GM12878 (cell line): ENCODE measurements around the gene MB21D2. TPM values are rescaled to one million over a fixed set of nuclear protein-coding genes. Genes with fewer than 3 reads are reported as not detected.
"Not testable (repeated sequence)": the region's sequence is repeated elsewhere in the genome, so short reads cannot be mapped to it uniquely, and the experiment has no call there.

Experiments
- ATAC-seq: fragments of 200-7000 bp; cut with Tn5 transposase; 3 replicates; pipeline ENCODE4 v1.9.1; 2020; ENCODE audit warnings: mild to moderate bottlenecking, moderate library complexity
- BruUV-seq: library from RNA; stranded (reverse); fragments of 400-500 nt; replicated peaks from 2 replicates; lab custom pipeline; 2021; lab: Mats Ljungman, UMichigan
- CTCF ChIA-PET: fragments of 300-600 bp; sonication (Branson Sonifier 250); formaldehyde crosslinking; extraction: SDS; loops from one replicate; lab custom pipeline; 2021; ENCODE audit warnings: inconsistent platforms; lab: Yijun Ruan, JAX
- POLR2A ChIA-PET: fragments of 350-600 bp; formaldehyde crosslinking; extraction: SDS; loops from one replicate; lab custom pipeline; 2021; ENCODE audit warnings: inconsistent platforms; lab: Charles Lee
- RAD21 ChIA-PET: fragments of 300-600 bp; sonication (Branson Sonifier 250); formaldehyde crosslinking; loops from one replicate; lab custom pipeline; 2023; ENCODE audit warnings: antibody characterized with exemption; ENCODE audit not compliant: unreplicated experiment; lab: Charles Lee
- SMC1A ChIA-PET: fragments of 300-600 bp; sonication (Branson Sonifier 250); formaldehyde crosslinking; loops from one replicate; lab custom pipeline; 2023; ENCODE audit not compliant: unreplicated experiment, uncharacterized antibody; lab: Charles Lee
- DNase-seq: peaks from one replicate; pipeline ENCODE4 v3.0.0-alpha.2; 2011; ENCODE audit warnings: low read depth, low spot score
- FAIRE-seq: peaks from 3 replicates; lab custom pipeline; 2011; peaks lifted over from hg19 to GRCh38; lab: Jason Lieb, UNC
- H2AFZ ChIP-seq: 2 replicates; pipeline ENCODE4 v1.6.0; 2011; ENCODE audit warnings: low read depth, low read length, control low read depth; ENCODE audit not compliant: control insufficient read depth
- H3K27ac ChIP-seq: 2 replicates; pipeline ENCODE4 v1.5.1; 2011; ENCODE audit warnings: control low read depth; ENCODE audit not compliant: control insufficient read depth, insufficient read depth
- H3K27me3 ChIP-seq, 2 experiments: replicated peaks in 1 of 2; 2 replicates each; pipeline versions ENCODE4 v1.6.0 to v1.6.1; 2011; ENCODE audit warnings: low read length in 1 of 2; ENCODE audit not compliant: control insufficient read depth in 2 of 2, insufficient read depth in 2 of 2
- H3K36me3 ChIP-seq, 2 experiments: 2 replicates each; pipeline ENCODE4 v1.5.1; 2011; ENCODE audit warnings: low read length in 1 of 2; ENCODE audit not compliant: control insufficient read depth in 2 of 2, insufficient read depth in 2 of 2
- H3K4me1 ChIP-seq: 2 replicates; pipeline ENCODE4 v1.6.1; 2011; ENCODE audit warnings: mild to moderate bottlenecking, low read length, moderate library complexity, mixed read lengths; ENCODE audit not compliant: control insufficient read depth, insufficient read depth
- H3K4me2 ChIP-seq: 2 replicates; pipeline ENCODE4 v1.6.0; 2011; ENCODE audit warnings: control low read depth; ENCODE audit not compliant: control insufficient read depth, insufficient read depth
- H3K4me3 ChIP-seq: fragments of 200-600 bp; sonication (generic); 2 replicates; pipeline ENCODE4 v1.5.1; 2016
- H3K79me2 ChIP-seq: 2 replicates; pipeline ENCODE4 v1.6.0; 2011; ENCODE audit warnings: low read length; ENCODE audit not compliant: control insufficient read depth, insufficient read depth
- H3K9ac ChIP-seq: 2 replicates; pipeline ENCODE4 v1.8.0; 2011; ENCODE audit warnings: low read length, control low read depth, mixed read lengths; ENCODE audit not compliant: control insufficient read depth, insufficient read depth
- H3K9me3 ChIP-seq: replicated peaks from 3 replicates; pipeline ENCODE4 v1.5.1; 2011; ENCODE audit warnings: mild to moderate bottlenecking, low read length; ENCODE audit not compliant: control insufficient read depth, insufficient read depth
- H4K20me1 ChIP-seq: 2 replicates; pipeline ENCODE4 v1.6.0; 2011; ENCODE audit not compliant: control insufficient read depth, insufficient read depth
- ASH2L ChIP-seq: fragments of 300-600, 200-600 bp; sonication (generic); IDR thresholded peaks from 2 replicates; pipeline ENCODE4 v1.6.1; 2017; ENCODE audit warnings: low read depth, mild to moderate bottlenecking, borderline replicate concordance
- BRCA1 ChIP-seq: IDR thresholded peaks from 2 replicates; pipeline ENCODE4 v1.6.1; 2011; ENCODE audit warnings: low read depth, low read length, improper control_type of control experiment
- POLR2A ChIP-seq: IDR thresholded peaks from 2 replicates; pipeline ENCODE4 v1.6.1; 2011; ENCODE audit warnings: low read depth, mild to moderate bottlenecking, low read length
- SIX5 ChIP-seq: IDR thresholded peaks from 2 replicates; pipeline ENCODE4 v1.6.1; 2011; ENCODE audit warnings: mild to moderate bottlenecking, low read depth, low read length, moderate library complexity; ENCODE audit not compliant: severe bottlenecking
- ZBED1 ChIP-seq: IDR thresholded peaks from 2 replicates; pipeline ENCODE4 v1.6.1; 2016; ENCODE audit warnings: borderline replicate concordance
- WGBS: methylation state at CpG from one replicate; pipeline ENCODE4 v1.1.6; 2016; ENCODE audit warnings: low lambda C conversion rate; ENCODE audit not compliant: insufficient replicate concordance, insufficient coverage; ENCODE audit errors: missing lambda C conversion rate; 5-methylcytosine and 5-hydroxymethylcytosine counted together
- in situ Hi-C: fragments of 300-500 bp; cut with MboI; formaldehyde crosslinking; loops from 9 replicates; pipeline ENCODE4 v1.14.3; 2018; ENCODE audit warnings: mixed read lengths
- intact Hi-C: fragments of 100-400 bp; cut with micrococcal nuclease; formaldehyde crosslinking; loops from one replicate; pipeline ENCODE4 v1.14.2; 2022; ENCODE audit not compliant: unreplicated experiment
- polyA plus RNA-seq, 11 experiments: library from polyadenylated mRNA; depleted of rRNA in 4 of 11; unstranded in 6 of 11; stranded (reverse) in 5 of 11; fragments of >200 nt; fragmentation: Nextera tagmentation in 4 of 11; fragmentation: Illumina TruSeq in 1 of 11; extraction: Ambion mirVana in 4 of 11; extraction: Trizol in 1 of 11; gene quantifications; 1 replicate in 1 of 11; 2 replicates in 10 of 11; pipeline versions ENCODE4 v1.2.1 to v1.2.3, GENCODE V29; 2011 to 2016; ENCODE audit warnings: inconsistent platforms in 2 of 11, missing spikeins in 2 of 11, low read depth in 1 of 11
- total RNA-seq, 4 experiments: library from RNA; depleted of rRNA in 3 of 4; stranded (reverse); fragments of >200 nt in 3 of 4; fragmentation: Illumina TruSeq in 1 of 4; extraction: Trizol in 1 of 4; gene quantifications; 2 replicates each; pipeline versions ENCODE4 v1.2.1 to v1.2.3, GENCODE V29; 2013 to 2021
- TF ChIP-seq, protein P1 (sequence below): fragments of 450-650 bp; IDR thresholded peaks from 2 replicates; pipeline ENCODE4 v1.6.1; 2014; ENCODE audit warnings: mild to moderate bottlenecking

Gene MB21D2
- total and polyA plus RNA-seq, 10 of the 15 experiments (the other 5 are each of a cell fraction or from before 2014, with no cell fraction given): 7.9 to 21.2 (median 15.3) TPM

DNA sequence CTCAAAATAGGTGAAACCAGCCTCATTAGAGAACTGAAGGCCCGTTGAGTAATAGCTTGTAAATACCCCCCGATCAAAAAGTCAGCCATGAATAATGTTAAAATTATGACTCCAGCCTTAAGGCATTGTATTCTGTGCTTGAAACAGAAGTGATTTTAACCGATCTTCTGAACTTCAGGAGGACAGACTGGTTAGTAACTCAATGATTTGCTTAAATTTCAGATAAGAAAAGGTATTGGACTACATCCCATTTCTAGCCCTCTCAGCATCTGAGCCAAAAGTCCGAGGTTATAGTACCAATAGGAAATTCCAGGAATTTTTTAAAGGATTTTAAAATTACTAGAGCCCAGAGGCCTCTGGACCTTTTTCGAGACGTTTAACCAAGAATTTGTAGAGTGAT is 122.6 kb downstream of the MB21D2 start (continued):
- TF ChIP-seq ZBED1 (no peak), POLR2A (no peak), SIX5 (no peak), BRCA1 (no peak)
- TF ChIP-seq, protein P1, sequence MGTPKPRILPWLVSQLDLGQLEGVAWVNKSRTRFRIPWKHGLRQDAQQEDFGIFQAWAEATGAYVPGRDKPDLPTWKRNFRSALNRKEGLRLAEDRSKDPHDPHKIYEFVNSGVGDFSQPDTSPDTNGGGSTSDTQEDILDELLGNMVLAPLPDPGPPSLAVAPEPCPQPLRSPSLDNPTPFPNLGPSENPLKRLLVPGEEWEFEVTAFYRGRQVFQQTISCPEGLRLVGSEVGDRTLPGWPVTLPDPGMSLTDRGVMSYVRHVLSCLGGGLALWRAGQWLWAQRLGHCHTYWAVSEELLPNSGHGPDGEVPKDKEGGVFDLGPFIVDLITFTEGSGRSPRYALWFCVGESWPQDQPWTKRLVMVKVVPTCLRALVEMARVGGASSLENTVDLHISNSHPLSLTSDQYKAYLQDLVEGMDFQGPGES: no peak

DNA sequence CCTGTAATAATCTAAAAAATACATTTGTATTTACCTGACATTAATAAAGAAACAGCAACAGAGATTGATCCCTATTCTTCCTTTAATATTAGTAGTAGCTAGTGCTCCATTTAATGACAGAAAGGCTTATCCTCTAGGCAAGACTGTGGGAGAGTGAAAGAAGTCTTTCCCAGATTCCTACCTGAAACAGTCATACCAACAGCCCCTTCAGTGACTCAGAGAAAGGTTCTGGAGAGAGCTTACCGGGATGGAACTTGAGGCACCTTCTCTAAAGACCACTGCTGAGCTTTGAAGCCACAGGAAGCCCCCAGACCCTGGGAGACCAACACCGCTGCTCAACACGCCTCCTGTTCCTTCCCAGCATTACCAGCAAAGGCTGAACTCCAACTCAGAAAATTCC is 123.4 kb downstream of the MB21D2 start:
- Histone ChIP-seq H4K20me1 (no peaks in the 10 kb centered on the region), H3K9ac (no peak overlapping the region), H3K27ac (no peak overlapping the region), H3K4me3 (no peak overlapping the region), H3K4me1 (no peaks in the 10 kb centered on the region), H3K27me3 (no peaks in the 10 kb centered on the region), H2AFZ (no peak overlapping the region), H3K36me3 (peaks cover 0 to 8% of the 10 kb centered on the region in 2 experiments; a peak in 2 of 4 replicates), H3K79me2 (no peaks in the 10 kb centered on the region), H3K9me3 (no peaks in the 10 kb centered on the region), H3K4me2 (no peak overlapping the region)
- no TSS peak for BruUV-seq
- FAIRE-seq (no peak), DNase-seq (no peak), ATAC-seq (no peak)
- intact Hi-C loops (no loop called here), in situ Hi-C loops (no loop called here)
- ChIA-PET CTCF (interaction anchor here (1.2 to 4.8 kb wide), 4 partner anchors 9 to 230 kb away, joined by 3 to 26 read pairs (median 4); no protein-coding TSS in a partner anchor), RAD21 (interaction anchor here (1.0 kb wide), 1 partner anchor 121 kb away, joined by 3 read pairs; no protein-coding TSS in a partner anchor), SMC1A (interaction anchor here (1.0 to 1.5 kb wide), 2 partner anchors 10 to 19 kb away, joined by 3 to 4 read pairs; no protein-coding TSS in a partner anchor), POLR2A (no interaction called here)
- 62% methylated on average over 3 of the region's 3 CpGs for WGBS
- no peak for TF ChIP-seq ASH2L

DNA sequence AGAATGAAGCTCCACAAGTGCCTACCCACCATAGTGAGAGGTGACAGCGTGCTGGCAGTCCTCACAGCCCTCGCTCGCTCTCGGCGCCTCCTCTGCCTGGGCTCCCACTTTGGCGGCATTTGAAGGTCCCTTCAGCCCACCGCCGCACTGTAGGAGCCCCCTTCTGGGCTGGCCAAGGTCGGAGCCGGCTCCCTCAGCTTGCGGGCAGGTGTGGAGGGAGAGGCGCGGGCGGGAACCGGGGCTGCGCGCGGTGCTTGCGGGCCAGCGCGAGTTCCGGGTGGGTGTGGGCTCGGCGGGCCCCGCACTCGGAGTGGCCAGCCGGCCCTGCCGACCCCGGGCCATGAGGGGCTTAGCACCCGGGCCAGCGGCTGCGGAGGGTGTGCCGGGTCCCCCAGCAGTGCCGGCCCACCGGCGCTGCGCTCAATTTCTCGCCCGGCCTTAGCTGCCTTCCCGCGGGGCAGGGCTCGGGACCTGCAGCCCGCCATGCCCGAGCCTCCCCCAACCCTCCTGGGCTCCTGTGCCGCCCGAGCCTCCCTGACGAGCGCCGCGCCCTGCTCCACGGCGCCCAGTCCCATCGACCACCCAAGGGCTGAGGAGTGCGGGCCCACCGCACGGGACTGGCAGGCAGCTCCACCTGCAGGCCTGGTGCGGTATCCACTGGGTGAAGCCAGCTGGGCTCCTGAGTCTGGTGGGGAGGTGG is 128.7 kb downstream of the MB21D2 start:
- WGBS: 90% methylated on average over 46 of the region's 57 CpGs
- not testable (repeated sequence) for H3K4me2 ChIP-seq

More for the DNA sequence above, 128.7 kb downstream of the MB21D2 start:
- H3K4me1 ChIP-seq, H3K27ac ChIP-seq, FAIRE-seq, H3K4me3 ChIP-seq, POLR2A ChIA-PET, intact Hi-C loops, H3K9ac ChIP-seq, H3K79me2 ChIP-seq, in situ Hi-C loops, DNase-seq, H3K27me3 ChIP-seq, SMC1A ChIA-PET, H4K20me1 ChIP-seq, H2AFZ ChIP-seq, H3K36me3 ChIP-seq, H3K9me3 ChIP-seq, ATAC-seq, BruUV-seq: not testable (repeated sequence)
- ChIA-PET RAD21 (interaction anchor here (1.1 kb wide), 1 partner anchor 24 kb away, joined by 5 read pairs; no protein-coding TSS in a partner anchor), CTCF (interaction anchor here (0.6 to 2.5 kb wide), 4 partner anchors 12 to 1793 kb away, joined by 3 to 14 read pairs (median 5); no protein-coding TSS in a partner anchor)
